ENCODE results near the gene TXNRD2. TPM values are rescaled to one million over a fixed set of nuclear protein-coding genes. Genes with fewer than 3 reads are reported as not detected.

The TXNRD2 gene
- total RNA-seq, 1 experiment from 2014 or later = 22.9 TPM

GRCh38 chr22:19966908-19967750 lies 25.5 kb upstream of the TXNRD2 start:
- no peak overlapping the region for H2BK12ac ChIP-seq (ENCODE audit: insufficient read length, low read depth, low read length)
- H4K8ac ChIP-seq (replicated peaks; ENCODE audit: insufficient read length, low read depth, low read length) = no peak overlapping the region
- Mint-ChIP-seq H3K4me3 (no peak overlapping the region), H3K27ac (peak overlapping the region in 1 of 3 experiments; percentile 69; a peak in 3 of 7 replicates), H3K9me3 (no peaks in the 10 kb centered on the region), H3K4me1 (peaks cover 15 to 16% of the 10 kb centered on the region in 2 experiments), H3K27me3 (ENCODE audit: low read depth) (no peaks in the 10 kb centered on the region; the same call in 1 of the 2 replicates), H3K36me3 (ENCODE audit: insufficient read depth in 1 of 3, low read depth in 3 of 3) (peaks cover 4 to 32% (median 30%) of the 10 kb centered on the region in 3 experiments)
- H2AK5ac ChIP-seq (ENCODE audit: insufficient read length, low read length) = no peak overlapping the region
- TF ChIP-seq CTCF (conservative IDR thresholded peaks at IDR 0.05) = no peak
- no peak overlapping the region for H3T11ph ChIP-seq (ENCODE audit: low read length)
- no peak overlapping the region for H3K14ac ChIP-seq (ENCODE audit: insufficient read depth, low read length)
- H2BK5ac ChIP-seq (ENCODE audit: insufficient read length, low read length) = no peak overlapping the region
- H3K23ac ChIP-seq (ENCODE audit: insufficient read length, low read depth, low read length) = no peak overlapping the region
- H2BK15ac ChIP-seq (ENCODE audit: low read depth, low read length) = no peak overlapping the region
- H3K9me3 ChIP-seq (ENCODE audit: control insufficient read depth, low read depth, low read length) = no peaks in the 10 kb centered on the region
- H3K18ac ChIP-seq (ENCODE audit: insufficient read length, low read depth, low read length) = no peak overlapping the region
- H4K5ac ChIP-seq (ENCODE audit: insufficient read length, low read depth, low read length) = no peak overlapping the region
- H2BK120ac ChIP-seq (ENCODE audit: low read depth, low read length, poor library complexity, severe bottlenecking) = no peak overlapping the region
- no peak overlapping the region for H4K91ac ChIP-seq (ENCODE audit: insufficient read length, low read depth, low read length)
- H3K79me1 ChIP-seq (ENCODE audit: insufficient read depth, low read depth, low read length, poor library complexity, severe bottlenecking) = no peaks in the 10 kb centered on the region
- peaks cover 2% of the 10 kb centered on the region; the same call in 1 of the 2 replicates for H3K4me1 ChIP-seq (ENCODE audit: insufficient read depth, low read length)
- H3K23me2 ChIP-seq (ENCODE audit: insufficient read length, low read depth, low read length, poor library complexity, severe bottlenecking) = no peaks in the 10 kb centered on the region
- WGBS (ENCODE audit: extremely low coverage, insufficient read length, low lambda C conversion rate) = no CpG with 5 or more reads among the region's 20 CpGs
- no peak overlapping the region for H3K56ac ChIP-seq (ENCODE audit: insufficient read length, low read depth, low read length)
- no peak for DNase-seq
- H3K27me3 ChIP-seq (ENCODE audit: insufficient read depth, low read length) = no peaks in the 10 kb centered on the region
- H3K9ac ChIP-seq (ENCODE audit: extremely low read depth, insufficient read length, low read length) = no peak overlapping the region
- no peaks in the 10 kb centered on the region for H4K20me1 ChIP-seq (ENCODE audit: control insufficient read depth, insufficient read depth, insufficient read length)
- H3K79me2 ChIP-seq (ENCODE audit: insufficient read depth, low read length) = no peaks in the 10 kb centered on the region
- H3K4ac ChIP-seq (ENCODE audit: low read depth, low read length) = no peak overlapping the region
- H3K27ac ChIP-seq (ENCODE audit: insufficient read length, low read depth, low read length) = no peak overlapping the region
- no peak overlapping the region for H2AFZ ChIP-seq (ENCODE audit: low read length)
- no peak overlapping the region for H2BK20ac ChIP-seq (ENCODE audit: low read depth, low read length, poor library complexity, severe bottlenecking)
- H3K4me2 ChIP-seq (ENCODE audit: insufficient read depth, insufficient read length, low read length) = no peak overlapping the region
